Measurements from ENCODE around the gene SLC25A23.

SLC25A23 gene

GRCh38 chr19:6479836-6480398 lies 20.3 kb upstream of the SLC25A23 start:
- H2AFZ ChIP-seq (ENCODE audit: low read length): no peak overlapping the region
- no peak overlapping the region for H3K4me3 ChIP-seq (ENCODE audit: low read length)
- H3K27ac ChIP-seq (ENCODE audit: low read length): no peak overlapping the region
- H3K9me3 ChIP-seq (replicated peaks; ENCODE audit: insufficient read depth, low read length): no peaks in the 10 kb centered on the region
- H3K4me1 ChIP-seq (ENCODE audit: low read length): peaks cover 11% of the 10 kb centered on the region
- no peaks in the 10 kb centered on the region for H4K20me1 ChIP-seq (ENCODE audit: insufficient read depth, low read length)
- H3K27me3 ChIP-seq (replicated peaks; ENCODE audit: insufficient read depth, low read length): no peaks in the 10 kb centered on the region
- no peak overlapping the region for H3K9ac ChIP-seq (ENCODE audit: low read length)
- H3K36me3 ChIP-seq (replicated peaks; ENCODE audit: insufficient read depth, low read length): no peaks in the 10 kb centered on the region
- H3K9me2 ChIP-seq (replicated peaks; ENCODE audit: insufficient read depth, low read length): no peaks in the 10 kb centered on the region
- DNase-seq: no peak
- H3F3A ChIP-seq (ENCODE audit: insufficient read depth, low read length): no peaks in the 10 kb centered on the region
- H3K4me2 ChIP-seq (ENCODE audit: low read depth, low read length): no peak overlapping the region
- H3K79me2 ChIP-seq (ENCODE audit: low read length): 0 out of 2 replicates have a peak, but pooled peaks cover 4% of the 10 kb centered on the region
- TF ChIP-seq CTCF (IDR thresholded peaks at IDR 0.05; ENCODE audit: low read length) (no peak), EZH2 (optimal IDR thresholded peaks at IDR 0.05; ENCODE audit: low read depth, low read length) (no peak)

- Histone ChIP-seq H2AFZ (ENCODE audit: low read length) (no peak overlapping the region), H3K79me2 (ENCODE audit: low read length) (0 out of 2 replicates have a peak, but pooled peaks cover 4% of the 10 kb centered on the region), H3K4me3 (ENCODE audit: low read length) (no peak overlapping the region), H3K4me2 (ENCODE audit: low read depth, low read length) (no peak overlapping the region), H3K9me2 (replicated peaks; ENCODE audit: insufficient read depth, low read length) (no peaks in the 10 kb centered on the region), H3K27ac (ENCODE audit: low read length) (no peak overlapping the region), H3F3A (ENCODE audit: insufficient read depth, low read length) (no peaks in the 10 kb centered on the region), H3K27me3 (replicated peaks; ENCODE audit: insufficient read depth, low read length) (no peaks in the 10 kb centered on the region), H3K9me3 (replicated peaks; ENCODE audit: insufficient read depth, low read length) (no peaks in the 10 kb centered on the region), H3K4me1 (ENCODE audit: low read length) (peaks cover 11% of the 10 kb centered on the region), H3K36me3 (replicated peaks; ENCODE audit: insufficient read depth, low read length) (no peaks in the 10 kb centered on the region), H3K9ac (ENCODE audit: low read length) (no peak overlapping the region), H4K20me1 (ENCODE audit: insufficient read depth, low read length) (no peaks in the 10 kb centered on the region)
- no peak for DNase-seq
- TF ChIP-seq EZH2phosphoT487 (IDR thresholded peaks at IDR 0.05; ENCODE audit: low read length) (no peak), CTCF (IDR thresholded peaks at IDR 0.05; ENCODE audit: low read length) (no peak), EZH2 (optimal IDR thresholded peaks at IDR 0.05; ENCODE audit: low read depth, low read length) (no peak)
Observed at GRCh38 chr19:6478815-6479214, 19.2 kb upstream of the SLC25A23 start.

- Histone ChIP-seq H3K9me3 (replicated peaks; ENCODE audit: insufficient read depth, low read length) (no peaks in the 10 kb centered on the region), H3K4me2 (ENCODE audit: low read depth, low read length) (no peak overlapping the region), H4K20me1 (ENCODE audit: insufficient read depth, low read length) (no peaks in the 10 kb centered on the region), H3K4me3 (ENCODE audit: low read length) (no peak overlapping the region), H3K27ac (ENCODE audit: low read length) (no peak overlapping the region), H2AFZ (ENCODE audit: low read length) (no peak overlapping the region), H3K4me1 (ENCODE audit: low read length) (peaks cover 8% of the 10 kb centered on the region), H3K9ac (ENCODE audit: low read length) (no peak overlapping the region), H3K36me3 (replicated peaks; ENCODE audit: insufficient read depth, low read length) (no peaks in the 10 kb centered on the region), H3K27me3 (replicated peaks; ENCODE audit: insufficient read depth, low read length) (no peaks in the 10 kb centered on the region), H3K79me2 (ENCODE audit: low read length) (0 out of 2 replicates have a peak, but pooled peaks cover 4% of the 10 kb centered on the region), H3F3A (ENCODE audit: insufficient read depth, low read length) (no peaks in the 10 kb centered on the region), H3K9me2 (replicated peaks; ENCODE audit: insufficient read depth, low read length) (no peaks in the 10 kb centered on the region)
- TF ChIP-seq CTCF (IDR thresholded peaks at IDR 0.05; ENCODE audit: low read length): no peak
- no peak for TF ChIP-seq EZH2phosphoT487 (IDR thresholded peaks at IDR 0.05; ENCODE audit: low read length)
- TF ChIP-seq EZH2 (optimal IDR thresholded peaks at IDR 0.05; ENCODE audit: low read depth, low read length): no peak
- DNase-seq: no peak
Observed at GRCh38 chr19:6476896-6477431, 17.4 kb upstream of the SLC25A23 start.
